Smooth muscle cell (in vitro differentiated cells): ENCODE data around the gene SP9. TPM values are rescaled to one million over a fixed set of nuclear protein-coding genes. Genes with fewer than 3 reads are reported as not detected.
"Not testable (repeated sequence)": the region's sequence is repeated elsewhere in the genome, so short reads cannot be mapped to it uniquely, and the experiment has no call there.

Experiments
- DNase-seq: peaks from one replicate; lab custom pipeline; 2025; ENCODE audit not compliant: unreplicated experiment; lab: John Stamatoyannopoulos, UW
- H2AFZ ChIP-seq: fragments of 200-600 bp; sonication (generic); 2 replicates; pipeline ENCODE4 v1.6.0; 2016; ENCODE audit warnings: antibody characterized with exemption, low read depth, mild to moderate bottlenecking
- H3F3A ChIP-seq: fragments of 200-600 bp; sonication (generic); 2 replicates; pipeline ENCODE4 v1.6.0; 2017; ENCODE audit warnings: antibody characterized with exemption, low read depth
- H3K27ac ChIP-seq: fragments of 200-600 bp; sonication (generic); 2 replicates; pipeline ENCODE4 v1.5.1; 2016; ENCODE audit warnings: low read depth, mild to moderate bottlenecking
- H3K27me3 ChIP-seq: fragments of 200-600 bp; sonication (generic); 2 replicates; pipeline ENCODE4 v1.6.1; 2016; ENCODE audit warnings: low read depth, mild to moderate bottlenecking
- H3K36me3 ChIP-seq: fragments of 200-600 bp; sonication (generic); 2 replicates; pipeline ENCODE4 v1.5.1; 2016; ENCODE audit warnings: low read depth
- H3K4me1 ChIP-seq: fragments of 200-600 bp; sonication (generic); 2 replicates; pipeline ENCODE4 v1.5.1; 2016; ENCODE audit warnings: low read depth
- H3K4me2 ChIP-seq: fragments of 200-600 bp; sonication (generic); 2 replicates; pipeline ENCODE4 v1.6.0; 2016; ENCODE audit warnings: mild to moderate bottlenecking
- H3K4me3 ChIP-seq: fragments of 200-600 bp; sonication (generic); 2 replicates; pipeline ENCODE4 v1.5.1; 2016; ENCODE audit warnings: mild to moderate bottlenecking
- H3K79me2 ChIP-seq: fragments of 200-600 bp; sonication (generic); 2 replicates; pipeline ENCODE4 v1.6.0; 2016; ENCODE audit warnings: low read depth, mild to moderate bottlenecking
- H3K9ac ChIP-seq: fragments of 200-600 bp; sonication (generic); 2 replicates; pipeline ENCODE4 v1.6.0; 2016; ENCODE audit warnings: low read depth
- H3K9me3 ChIP-seq: fragments of 200-600 bp; sonication (generic); replicated peaks from 2 replicates; pipeline ENCODE4 v1.5.1; 2016; ENCODE audit warnings: low read depth
- H4K20me1 ChIP-seq: fragments of 200-600 bp; sonication (generic); 2 replicates; pipeline ENCODE4 v1.6.0; 2016; ENCODE audit warnings: low read depth
- WGBS: methylation state at CpG from one replicate; pipeline ENCODE4 v1.1.7; 2016; ENCODE audit warnings: low lambda C conversion rate; 5-methylcytosine and 5-hydroxymethylcytosine counted together
- polyA plus RNA-seq: library from polyadenylated mRNA; unstranded; fragments of >200 nt; fragmentation: Nextera tagmentation; extraction: Ambion mirVana; gene quantifications from 2 replicates; pipeline ENCODE4 v1.2.1, GENCODE V29; 2016
- total RNA-seq: library from RNA; depleted of rRNA; stranded (reverse); fragments of >200 nt; gene quantifications from 2 replicates; pipeline ENCODE4 v1.2.3, GENCODE V29; 2014
- TF ChIP-seq, protein P1 (sequence below): fragments of 200-600 bp; sonication (generic); IDR thresholded peaks from 2 replicates; pipeline ENCODE4 v1.5.1; 2017; ENCODE audit warnings: borderline replicate concordance, mild to moderate bottlenecking, antibody characterized with exemption; ENCODE audit not compliant: insufficient read depth, poor library complexity, severe bottlenecking

The SP9 gene
- total and polyA plus RNA-seq, 2 experiments from 2014 or later = 0.17 to 0.49 TPM

DNA sequence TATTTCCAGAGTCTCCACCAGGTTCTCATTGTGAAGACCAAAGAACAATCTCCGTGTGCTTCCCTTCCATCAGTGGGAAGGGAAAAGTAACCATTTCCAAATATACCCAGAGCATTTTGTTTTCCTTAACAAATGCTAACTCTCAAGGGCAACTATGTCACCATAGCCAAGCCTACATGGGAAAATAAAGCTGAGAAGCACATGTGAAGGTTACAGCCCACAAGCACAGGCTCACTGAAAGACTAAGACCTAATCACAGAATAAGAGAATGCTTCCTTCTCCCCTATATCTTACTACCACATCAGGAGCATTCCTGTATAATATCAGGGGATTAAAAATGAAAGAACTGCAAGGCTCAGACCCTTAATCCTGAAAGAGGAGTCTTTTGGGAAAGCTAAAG lies 28.2 kb downstream of the SP9 start:
- Histone ChIP-seq H3K9ac (no peak overlapping the region), H3K4me3 (no peak overlapping the region), H3K79me2 (no peaks in the 10 kb centered on the region), H4K20me1 (peaks cover 22% of the 10 kb centered on the region), H3K36me3 (peaks cover 33% of the 10 kb centered on the region), H2AFZ (no peak overlapping the region), H3K9me3 (no peaks in the 10 kb centered on the region), H3K4me2 (no peak overlapping the region), H3K27ac (no peak overlapping the region), H3K27me3 (no peaks in the 10 kb centered on the region), H3F3A (no peaks in the 10 kb centered on the region), H3K4me1 (no peaks in the 10 kb centered on the region)
- 95% methylated on average over 1 of the region's 1 CpG for WGBS
- TF ChIP-seq, protein P1, sequence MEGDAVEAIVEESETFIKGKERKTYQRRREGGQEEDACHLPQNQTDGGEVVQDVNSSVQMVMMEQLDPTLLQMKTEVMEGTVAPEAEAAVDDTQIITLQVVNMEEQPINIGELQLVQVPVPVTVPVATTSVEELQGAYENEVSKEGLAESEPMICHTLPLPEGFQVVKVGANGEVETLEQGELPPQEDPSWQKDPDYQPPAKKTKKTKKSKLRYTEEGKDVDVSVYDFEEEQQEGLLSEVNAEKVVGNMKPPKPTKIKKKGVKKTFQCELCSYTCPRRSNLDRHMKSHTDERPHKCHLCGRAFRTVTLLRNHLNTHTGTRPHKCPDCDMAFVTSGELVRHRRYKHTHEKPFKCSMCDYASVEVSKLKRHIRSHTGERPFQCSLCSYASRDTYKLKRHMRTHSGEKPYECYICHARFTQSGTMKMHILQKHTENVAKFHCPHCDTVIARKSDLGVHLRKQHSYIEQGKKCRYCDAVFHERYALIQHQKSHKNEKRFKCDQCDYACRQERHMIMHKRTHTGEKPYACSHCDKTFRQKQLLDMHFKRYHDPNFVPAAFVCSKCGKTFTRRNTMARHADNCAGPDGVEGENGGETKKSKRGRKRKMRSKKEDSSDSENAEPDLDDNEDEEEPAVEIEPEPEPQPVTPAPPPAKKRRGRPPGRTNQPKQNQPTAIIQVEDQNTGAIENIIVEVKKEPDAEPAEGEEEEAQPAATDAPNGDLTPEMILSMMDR = no peak
- no peak for DNase-seq

DNA sequence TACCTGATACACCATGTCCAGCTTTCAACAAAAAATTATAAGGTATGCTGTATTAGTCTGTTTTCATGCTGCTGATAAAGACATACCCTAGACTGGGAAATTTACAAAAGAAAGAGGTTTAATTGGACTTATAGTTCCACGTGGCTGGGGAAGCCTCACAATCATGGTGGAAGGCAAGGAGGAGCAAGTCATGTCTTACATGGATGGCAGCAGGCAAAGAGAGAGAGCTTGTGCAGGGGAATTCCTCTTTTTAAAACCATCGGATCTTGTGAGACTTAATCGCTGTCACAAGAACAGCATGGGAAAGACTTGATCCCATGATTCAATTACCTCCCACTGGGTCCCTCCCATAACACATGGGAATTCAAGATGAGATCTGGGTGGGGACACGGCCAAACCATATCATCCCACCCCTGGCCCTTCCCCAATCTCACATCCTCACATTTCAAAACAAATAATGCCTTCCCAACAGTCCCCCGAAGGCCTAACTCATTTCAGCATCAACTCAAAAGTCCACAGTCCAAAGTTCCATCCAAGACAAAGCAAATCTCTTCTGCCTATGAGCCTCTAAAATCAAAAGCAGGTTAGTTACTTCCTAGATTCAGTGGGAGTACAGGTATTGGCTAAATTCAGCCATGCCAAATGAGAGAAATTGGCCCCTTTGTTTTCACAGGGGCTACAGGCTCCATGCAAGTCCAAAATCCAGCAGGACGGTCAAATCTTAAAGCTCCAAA lies 28.9 kb downstream of the SP9 start:
- not testable (repeated sequence) for H3K9me3 ChIP-seq, H3K27me3 ChIP-seq, H3F3A ChIP-seq, DNase-seq, H3K4me3 ChIP-seq, H3K4me2 ChIP-seq, H3K4me1 ChIP-seq, H3K9ac ChIP-seq, H2AFZ ChIP-seq, H3K79me2 ChIP-seq, H3K27ac ChIP-seq
- peaks cover 16% of the 10 kb centered on the region for H4K20me1 ChIP-seq
- H3K36me3 ChIP-seq = peaks cover 33% of the 10 kb centered on the region
- 98% methylated on average over 6 of the region's 6 CpGs for WGBS

DNA sequence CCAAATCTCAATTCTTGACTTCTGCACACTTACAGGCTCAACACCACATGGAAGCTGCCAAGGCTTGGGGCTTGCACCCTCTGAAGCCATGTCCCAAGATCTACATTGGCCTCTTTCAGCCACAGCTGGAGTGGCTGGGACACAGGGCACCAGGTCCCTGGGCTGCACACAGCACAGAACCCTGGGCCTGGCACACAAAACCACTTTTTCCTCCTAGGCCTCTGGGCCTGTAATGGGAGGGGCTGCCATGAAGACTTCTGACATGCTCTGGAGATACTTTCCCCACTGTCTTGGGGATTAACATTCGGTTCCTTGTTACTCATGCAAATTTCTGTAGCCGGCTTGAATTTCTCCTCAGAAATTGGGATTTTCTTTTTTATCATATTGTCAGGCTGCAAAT lies 29.9 kb downstream of the SP9 start:
- TF ChIP-seq, protein P1 = no peak
- Histone ChIP-seq H3K4me3 (no peak overlapping the region), H3K9ac (no peak overlapping the region), H3K4me1 (no peaks in the 10 kb centered on the region), H3K27ac (no peak overlapping the region), H2AFZ (no peak overlapping the region), H3F3A (no peaks in the 10 kb centered on the region), H3K9me3 (no peaks in the 10 kb centered on the region), H3K79me2 (no peaks in the 10 kb centered on the region), H3K36me3 (peaks cover 33% of the 10 kb centered on the region), H3K4me2 (no peak overlapping the region), H3K27me3 (no peaks in the 10 kb centered on the region), H4K20me1 (peaks cover 12% of the 10 kb centered on the region)
- 96% methylated on average over 2 of the region's 2 CpGs for WGBS
- DNase-seq = no peak

DNA sequence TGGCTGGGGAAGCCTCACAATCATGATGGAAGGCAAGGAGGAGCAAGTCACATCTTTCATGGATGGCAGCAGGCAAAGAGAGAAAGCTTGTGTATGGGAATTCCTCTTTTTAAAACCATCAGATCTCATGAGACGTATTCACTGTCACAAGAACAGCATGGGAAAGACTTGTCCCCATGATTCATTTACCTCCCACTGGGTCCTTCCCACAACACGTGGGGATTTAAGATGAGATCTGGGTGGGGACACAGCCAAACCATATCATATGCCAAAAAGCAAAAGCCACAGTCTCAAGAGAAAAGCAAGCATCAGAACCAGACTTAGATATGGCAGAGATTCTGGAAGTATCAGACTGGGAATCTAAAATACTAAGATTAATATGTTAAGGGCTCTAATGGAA lies 30.8 kb downstream of the SP9 start:
- H2AFZ ChIP-seq = no peak overlapping the region
- H3K27me3 ChIP-seq = no peaks in the 10 kb centered on the region
- peaks cover 33% of the 10 kb centered on the region for H3K36me3 ChIP-seq
- H3K4me3 ChIP-seq = no peak overlapping the region
- no peaks in the 10 kb centered on the region for H3K4me1 ChIP-seq
- H4K20me1 ChIP-seq = peaks cover 12% of the 10 kb centered on the region
- H3F3A ChIP-seq = no peaks in the 10 kb centered on the region
- 90% methylated on average over 2 of the region's 2 CpGs for WGBS
- H3K79me2 ChIP-seq = no peaks in the 10 kb centered on the region
- no peak overlapping the region for H3K9ac ChIP-seq
- TF ChIP-seq, protein P1 = no peak
- H3K9me3 ChIP-seq = no peaks in the 10 kb centered on the region
- DNase-seq = no peak
- H3K4me2 ChIP-seq = no peak overlapping the region
- H3K27ac ChIP-seq = no peak overlapping the region
